WTC11 (cell line): ENCODE data around the gene DDX20. TPM values are rescaled to one million over a fixed set of nuclear protein-coding genes. Genes with fewer than 3 reads are reported as not detected.

Experiments used
- ATAC-seq: fragments of 200-7000 bp; cut with Tn5 transposase; 2 replicates; pipeline ENCODE4 v1.10.0; 2021; ENCODE audit warnings: mild to moderate bottlenecking, moderate library complexity
- CTCF ChIA-PET: fragments of 300-600 bp; sonication (Branson Sonifier 250); formaldehyde crosslinking; loops from one replicate; lab custom pipeline; 2021; ENCODE audit warnings: antibody characterized with exemption; lab: Charles Lee
- POLR2A ChIA-PET: fragments of 350-600 bp; sonication (Branson Sonifier 250); formaldehyde crosslinking; loops from one replicate; lab custom pipeline; 2021; ENCODE audit warnings: antibody characterized with exemption; lab: Charles Lee
- DNase-seq: peaks from one replicate; pipeline ENCODE4 v3.0.0; 2021; ENCODE audit warnings: low spot score
- H3K27ac Mint-ChIP-seq: 2 replicates; pipeline ENCODE4 v1.8.0; 2021; ENCODE audit warnings: mixed read lengths
- H3K27me3 Mint-ChIP-seq: 2 replicates; pipeline ENCODE4 v1.8.0; 2021; ENCODE audit warnings: low read depth, mild to moderate bottlenecking, moderate library complexity, mixed read lengths
- H3K36me3 Mint-ChIP-seq: 2 replicates; pipeline ENCODE4 v1.8.0; 2021; ENCODE audit warnings: mixed read lengths
- H3K4me1 Mint-ChIP-seq: 2 replicates; pipeline ENCODE4 v1.8.0; 2022; ENCODE audit warnings: mixed read lengths
- H3K4me3 Mint-ChIP-seq: 2 replicates; pipeline ENCODE4 v1.8.0; 2021; ENCODE audit warnings: mild to moderate bottlenecking, moderate library complexity, mixed read lengths
- H3K9me3 Mint-ChIP-seq: 2 replicates; pipeline ENCODE4 v1.8.0; 2021; ENCODE audit warnings: mixed read lengths
- CREB1 ChIP-seq: sonication (generic); formaldehyde crosslinking; IDR thresholded peaks from 2 replicates; pipeline ENCODE4 v1.8.0; 2023; ENCODE audit warnings: mild to moderate bottlenecking, missing genetic modification reagents
- FOXJ3 ChIP-seq: sonication (generic); formaldehyde crosslinking; IDR thresholded peaks from 2 replicates; pipeline ENCODE4 v1.9.0; 2021; ENCODE audit warnings: missing genetic modification reagents, mild to moderate bottlenecking, borderline replicate concordance
- HMGA2 ChIP-seq: fragments of 250-450 bp; sonication (Bioruptor Pico); IDR thresholded peaks from 2 replicates; pipeline ENCODE4 v1.4.0; 2021; ENCODE audit warnings: mild to moderate bottlenecking, moderate library complexity
- IRF2 ChIP-seq: sonication (generic); formaldehyde crosslinking; IDR thresholded peaks from 2 replicates; pipeline ENCODE4 v1.8.0; 2022; ENCODE audit warnings: low read depth, missing genetic modification reagents, borderline replicate concordance
- MXD4 ChIP-seq: fragments of 250-450 bp; sonication (Bioruptor Pico); IDR thresholded peaks from 2 replicates; pipeline ENCODE4 v1.8.0; 2021; ENCODE audit warnings: mild to moderate bottlenecking, moderate library complexity, borderline replicate concordance
- NR3C1 ChIP-seq: sonication (generic); formaldehyde crosslinking; conservative IDR thresholded peaks from 2 replicates; pipeline ENCODE4 v1.8.1; 2023; ENCODE audit warnings: low read depth, mild to moderate bottlenecking, missing genetic modification reagents
- OVOL2 ChIP-seq: fragments of 250-450 bp; sonication (Bioruptor Pico); IDR thresholded peaks from 2 replicates; pipeline ENCODE4 v1.9.0; 2021; ENCODE audit warnings: mild to moderate bottlenecking, borderline replicate concordance
- RORB ChIP-seq: fragments of 250-450 bp; sonication (Bioruptor Pico); IDR thresholded peaks from 2 replicates; pipeline ENCODE4 v1.9.0; 2021; ENCODE audit warnings: mild to moderate bottlenecking
- SMAD3 ChIP-seq: sonication (generic); formaldehyde crosslinking; IDR thresholded peaks from 2 replicates; pipeline ENCODE4 v1.8.0; 2022; ENCODE audit warnings: missing genetic modification reagents, mild to moderate bottlenecking, borderline replicate concordance
- TEAD1 ChIP-seq: sonication (generic); formaldehyde crosslinking; IDR thresholded peaks from 2 replicates; pipeline ENCODE4 v1.8.0; 2022; ENCODE audit warnings: mild to moderate bottlenecking, missing genetic modification reagents
- ZNF416 ChIP-seq: fragments of 250-450 bp; sonication (Bioruptor Pico); IDR thresholded peaks from 2 replicates; pipeline ENCODE4 v1.9.0; 2021; ENCODE audit warnings: mild to moderate bottlenecking, inconsistent platforms
- total RNA-seq: library from RNA; stranded (reverse); gene quantifications from 3 replicates; pipeline ENCODE4 v1.2.3, GENCODE V29; 2021
- TF ChIP-seq, protein P1 (sequence below): fragments of 250-450 bp; sonication (Bioruptor Pico); IDR thresholded peaks from 2 replicates; pipeline ENCODE4 v1.9.0; 2021; ENCODE audit warnings: mild to moderate bottlenecking, borderline replicate concordance
- TF ChIP-seq, protein P2 (sequence below): sonication (generic); formaldehyde crosslinking; IDR thresholded peaks from 2 replicates; pipeline ENCODE4 v1.8.1; 2023; ENCODE audit warnings: mild to moderate bottlenecking, missing genetic modification reagents
- TF ChIP-seq, protein P3 (sequence below): sonication (generic); formaldehyde crosslinking; IDR thresholded peaks from 2 replicates; pipeline ENCODE4 v1.8.1; 2022; ENCODE audit warnings: mild to moderate bottlenecking, missing genetic modification reagents, moderate library complexity, borderline replicate concordance
- TF ChIP-seq, protein P4 (sequence below): sonication (generic); formaldehyde crosslinking; IDR thresholded peaks from 2 replicates; pipeline ENCODE4 v1.8.0; 2023; ENCODE audit warnings: missing genetic modification reagents, mild to moderate bottlenecking, borderline replicate concordance
- TF ChIP-seq, protein P5 (sequence below): sonication (generic); formaldehyde crosslinking; conservative IDR thresholded peaks from 2 replicates; pipeline ENCODE4 v1.8.1; 2023; ENCODE audit warnings: mild to moderate bottlenecking, low read depth, missing genetic modification reagents, moderate library complexity
- TF ChIP-seq, protein P6 (sequence below): sonication (generic); formaldehyde crosslinking; IDR thresholded peaks from 2 replicates; pipeline ENCODE4 v1.8.1; 2022; ENCODE audit warnings: missing genetic modification reagents, borderline replicate concordance
- TF ChIP-seq, protein P7 (sequence below): sonication (generic); formaldehyde crosslinking; IDR thresholded peaks from 2 replicates; pipeline ENCODE4 v1.8.1; 2022; ENCODE audit warnings: low read depth, missing genetic modification reagents, borderline replicate concordance

Gene DDX20
- total RNA-seq, 1 experiment from 2014 or later, result 19.3 TPM

DNA sequence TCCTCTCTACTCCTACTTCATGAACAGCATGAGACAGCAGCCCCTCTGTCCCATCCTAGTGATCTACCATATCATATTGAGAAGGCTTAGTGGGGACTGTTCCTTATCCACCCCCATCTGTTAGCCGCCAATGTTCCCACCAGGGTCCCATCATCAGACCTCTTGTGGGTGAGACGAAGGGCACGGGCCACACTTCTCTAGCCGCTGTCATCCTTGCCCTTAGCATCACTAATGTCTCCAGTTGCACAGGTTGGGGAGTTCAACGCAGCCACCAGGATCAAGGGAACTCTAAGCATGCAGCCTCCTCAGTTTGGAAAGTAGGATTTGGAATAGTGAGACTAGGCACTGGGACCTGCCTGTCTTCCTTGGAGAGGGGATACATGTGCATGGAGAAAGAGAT, 36.6 kb upstream of the DDX20 start:
- TF ChIP-seq, protein P1, sequence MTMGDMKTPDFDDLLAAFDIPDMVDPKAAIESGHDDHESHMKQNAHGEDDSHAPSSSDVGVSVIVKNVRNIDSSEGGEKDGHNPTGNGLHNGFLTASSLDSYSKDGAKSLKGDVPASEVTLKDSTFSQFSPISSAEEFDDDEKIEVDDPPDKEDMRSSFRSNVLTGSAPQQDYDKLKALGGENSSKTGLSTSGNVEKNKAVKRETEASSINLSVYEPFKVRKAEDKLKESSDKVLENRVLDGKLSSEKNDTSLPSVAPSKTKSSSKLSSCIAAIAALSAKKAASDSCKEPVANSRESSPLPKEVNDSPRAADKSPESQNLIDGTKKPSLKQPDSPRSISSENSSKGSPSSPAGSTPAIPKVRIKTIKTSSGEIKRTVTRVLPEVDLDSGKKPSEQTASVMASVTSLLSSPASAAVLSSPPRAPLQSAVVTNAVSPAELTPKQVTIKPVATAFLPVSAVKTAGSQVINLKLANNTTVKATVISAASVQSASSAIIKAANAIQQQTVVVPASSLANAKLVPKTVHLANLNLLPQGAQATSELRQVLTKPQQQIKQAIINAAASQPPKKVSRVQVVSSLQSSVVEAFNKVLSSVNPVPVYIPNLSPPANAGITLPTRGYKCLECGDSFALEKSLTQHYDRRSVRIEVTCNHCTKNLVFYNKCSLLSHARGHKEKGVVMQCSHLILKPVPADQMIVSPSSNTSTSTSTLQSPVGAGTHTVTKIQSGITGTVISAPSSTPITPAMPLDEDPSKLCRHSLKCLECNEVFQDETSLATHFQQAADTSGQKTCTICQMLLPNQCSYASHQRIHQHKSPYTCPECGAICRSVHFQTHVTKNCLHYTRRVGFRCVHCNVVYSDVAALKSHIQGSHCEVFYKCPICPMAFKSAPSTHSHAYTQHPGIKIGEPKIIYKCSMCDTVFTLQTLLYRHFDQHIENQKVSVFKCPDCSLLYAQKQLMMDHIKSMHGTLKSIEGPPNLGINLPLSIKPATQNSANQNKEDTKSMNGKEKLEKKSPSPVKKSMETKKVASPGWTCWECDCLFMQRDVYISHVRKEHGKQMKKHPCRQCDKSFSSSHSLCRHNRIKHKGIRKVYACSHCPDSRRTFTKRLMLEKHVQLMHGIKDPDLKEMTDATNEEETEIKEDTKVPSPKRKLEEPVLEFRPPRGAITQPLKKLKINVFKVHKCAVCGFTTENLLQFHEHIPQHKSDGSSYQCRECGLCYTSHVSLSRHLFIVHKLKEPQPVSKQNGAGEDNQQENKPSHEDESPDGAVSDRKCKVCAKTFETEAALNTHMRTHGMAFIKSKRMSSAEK (CRISPR knock-in tag), result no peak
- TF ChIP-seq SMAD3 (no peak), CREB1 (CRISPR knock-in tag) (no peak), NR3C1 (CRISPR knock-in tag) (no peak), ZNF416 (CRISPR knock-in tag) (no peak), RORB (CRISPR knock-in tag) (no peak), FOXJ3 (CRISPR knock-in tag) (no peak), HMGA2 (no peak), OVOL2 (CRISPR knock-in tag) (no peak), TEAD1 (no peak), IRF2 (CRISPR knock-in tag) (no peak), MXD4 (CRISPR knock-in tag) (no peak)
- TF ChIP-seq, protein P2, sequence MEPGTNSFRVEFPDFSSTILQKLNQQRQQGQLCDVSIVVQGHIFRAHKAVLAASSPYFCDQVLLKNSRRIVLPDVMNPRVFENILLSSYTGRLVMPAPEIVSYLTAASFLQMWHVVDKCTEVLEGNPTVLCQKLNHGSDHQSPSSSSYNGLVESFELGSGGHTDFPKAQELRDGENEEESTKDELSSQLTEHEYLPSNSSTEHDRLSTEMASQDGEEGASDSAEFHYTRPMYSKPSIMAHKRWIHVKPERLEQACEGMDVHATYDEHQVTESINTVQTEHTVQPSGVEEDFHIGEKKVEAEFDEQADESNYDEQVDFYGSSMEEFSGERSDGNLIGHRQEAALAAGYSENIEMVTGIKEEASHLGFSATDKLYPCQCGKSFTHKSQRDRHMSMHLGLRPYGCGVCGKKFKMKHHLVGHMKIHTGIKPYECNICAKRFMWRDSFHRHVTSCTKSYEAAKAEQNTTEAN (CRISPR knock-in tag), result no peak
- TF ChIP-seq, protein P3, sequence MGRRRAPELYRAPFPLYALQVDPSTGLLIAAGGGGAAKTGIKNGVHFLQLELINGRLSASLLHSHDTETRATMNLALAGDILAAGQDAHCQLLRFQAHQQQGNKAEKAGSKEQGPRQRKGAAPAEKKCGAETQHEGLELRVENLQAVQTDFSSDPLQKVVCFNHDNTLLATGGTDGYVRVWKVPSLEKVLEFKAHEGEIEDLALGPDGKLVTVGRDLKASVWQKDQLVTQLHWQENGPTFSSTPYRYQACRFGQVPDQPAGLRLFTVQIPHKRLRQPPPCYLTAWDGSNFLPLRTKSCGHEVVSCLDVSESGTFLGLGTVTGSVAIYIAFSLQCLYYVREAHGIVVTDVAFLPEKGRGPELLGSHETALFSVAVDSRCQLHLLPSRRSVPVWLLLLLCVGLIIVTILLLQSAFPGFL (CRISPR knock-in tag), result no peak
- TF ChIP-seq, protein P4, sequence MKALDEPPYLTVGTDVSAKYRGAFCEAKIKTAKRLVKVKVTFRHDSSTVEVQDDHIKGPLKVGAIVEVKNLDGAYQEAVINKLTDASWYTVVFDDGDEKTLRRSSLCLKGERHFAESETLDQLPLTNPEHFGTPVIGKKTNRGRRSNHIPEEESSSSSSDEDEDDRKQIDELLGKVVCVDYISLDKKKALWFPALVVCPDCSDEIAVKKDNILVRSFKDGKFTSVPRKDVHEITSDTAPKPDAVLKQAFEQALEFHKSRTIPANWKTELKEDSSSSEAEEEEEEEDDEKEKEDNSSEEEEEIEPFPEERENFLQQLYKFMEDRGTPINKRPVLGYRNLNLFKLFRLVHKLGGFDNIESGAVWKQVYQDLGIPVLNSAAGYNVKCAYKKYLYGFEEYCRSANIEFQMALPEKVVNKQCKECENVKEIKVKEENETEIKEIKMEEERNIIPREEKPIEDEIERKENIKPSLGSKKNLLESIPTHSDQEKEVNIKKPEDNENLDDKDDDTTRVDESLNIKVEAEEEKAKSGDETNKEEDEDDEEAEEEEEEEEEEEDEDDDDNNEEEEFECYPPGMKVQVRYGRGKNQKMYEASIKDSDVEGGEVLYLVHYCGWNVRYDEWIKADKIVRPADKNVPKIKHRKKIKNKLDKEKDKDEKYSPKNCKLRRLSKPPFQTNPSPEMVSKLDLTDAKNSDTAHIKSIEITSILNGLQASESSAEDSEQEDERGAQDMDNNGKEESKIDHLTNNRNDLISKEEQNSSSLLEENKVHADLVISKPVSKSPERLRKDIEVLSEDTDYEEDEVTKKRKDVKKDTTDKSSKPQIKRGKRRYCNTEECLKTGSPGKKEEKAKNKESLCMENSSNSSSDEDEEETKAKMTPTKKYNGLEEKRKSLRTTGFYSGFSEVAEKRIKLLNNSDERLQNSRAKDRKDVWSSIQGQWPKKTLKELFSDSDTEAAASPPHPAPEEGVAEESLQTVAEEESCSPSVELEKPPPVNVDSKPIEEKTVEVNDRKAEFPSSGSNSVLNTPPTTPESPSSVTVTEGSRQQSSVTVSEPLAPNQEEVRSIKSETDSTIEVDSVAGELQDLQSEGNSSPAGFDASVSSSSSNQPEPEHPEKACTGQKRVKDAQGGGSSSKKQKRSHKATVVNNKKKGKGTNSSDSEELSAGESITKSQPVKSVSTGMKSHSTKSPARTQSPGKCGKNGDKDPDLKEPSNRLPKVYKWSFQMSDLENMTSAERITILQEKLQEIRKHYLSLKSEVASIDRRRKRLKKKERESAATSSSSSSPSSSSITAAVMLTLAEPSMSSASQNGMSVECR (CRISPR knock-in tag), result no peak
- TF ChIP-seq, protein P5, sequence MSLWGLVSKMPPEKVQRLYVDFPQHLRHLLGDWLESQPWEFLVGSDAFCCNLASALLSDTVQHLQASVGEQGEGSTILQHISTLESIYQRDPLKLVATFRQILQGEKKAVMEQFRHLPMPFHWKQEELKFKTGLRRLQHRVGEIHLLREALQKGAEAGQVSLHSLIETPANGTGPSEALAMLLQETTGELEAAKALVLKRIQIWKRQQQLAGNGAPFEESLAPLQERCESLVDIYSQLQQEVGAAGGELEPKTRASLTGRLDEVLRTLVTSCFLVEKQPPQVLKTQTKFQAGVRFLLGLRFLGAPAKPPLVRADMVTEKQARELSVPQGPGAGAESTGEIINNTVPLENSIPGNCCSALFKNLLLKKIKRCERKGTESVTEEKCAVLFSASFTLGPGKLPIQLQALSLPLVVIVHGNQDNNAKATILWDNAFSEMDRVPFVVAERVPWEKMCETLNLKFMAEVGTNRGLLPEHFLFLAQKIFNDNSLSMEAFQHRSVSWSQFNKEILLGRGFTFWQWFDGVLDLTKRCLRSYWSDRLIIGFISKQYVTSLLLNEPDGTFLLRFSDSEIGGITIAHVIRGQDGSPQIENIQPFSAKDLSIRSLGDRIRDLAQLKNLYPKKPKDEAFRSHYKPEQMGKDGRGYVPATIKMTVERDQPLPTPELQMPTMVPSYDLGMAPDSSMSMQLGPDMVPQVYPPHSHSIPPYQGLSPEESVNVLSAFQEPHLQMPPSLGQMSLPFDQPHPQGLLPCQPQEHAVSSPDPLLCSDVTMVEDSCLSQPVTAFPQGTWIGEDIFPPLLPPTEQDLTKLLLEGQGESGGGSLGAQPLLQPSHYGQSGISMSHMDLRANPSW (CRISPR knock-in tag), result no peak
- TF ChIP-seq, protein P6, sequence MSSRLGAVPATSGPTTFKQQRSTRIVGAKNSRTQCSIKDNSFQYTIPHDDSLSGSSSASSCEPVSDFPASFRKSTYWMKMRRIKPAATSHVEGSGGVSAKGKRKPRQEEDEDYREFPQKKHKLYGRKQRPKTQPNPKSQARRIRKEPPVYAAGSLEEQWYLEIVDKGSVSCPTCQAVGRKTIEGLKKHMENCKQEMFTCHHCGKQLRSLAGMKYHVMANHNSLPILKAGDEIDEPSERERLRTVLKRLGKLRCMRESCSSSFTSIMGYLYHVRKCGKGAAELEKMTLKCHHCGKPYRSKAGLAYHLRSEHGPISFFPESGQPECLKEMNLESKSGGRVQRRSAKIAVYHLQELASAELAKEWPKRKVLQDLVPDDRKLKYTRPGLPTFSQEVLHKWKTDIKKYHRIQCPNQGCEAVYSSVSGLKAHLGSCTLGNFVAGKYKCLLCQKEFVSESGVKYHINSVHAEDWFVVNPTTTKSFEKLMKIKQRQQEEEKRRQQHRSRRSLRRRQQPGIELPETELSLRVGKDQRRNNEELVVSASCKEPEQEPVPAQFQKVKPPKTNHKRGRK, result no peak
- TF ChIP-seq, protein P7, sequence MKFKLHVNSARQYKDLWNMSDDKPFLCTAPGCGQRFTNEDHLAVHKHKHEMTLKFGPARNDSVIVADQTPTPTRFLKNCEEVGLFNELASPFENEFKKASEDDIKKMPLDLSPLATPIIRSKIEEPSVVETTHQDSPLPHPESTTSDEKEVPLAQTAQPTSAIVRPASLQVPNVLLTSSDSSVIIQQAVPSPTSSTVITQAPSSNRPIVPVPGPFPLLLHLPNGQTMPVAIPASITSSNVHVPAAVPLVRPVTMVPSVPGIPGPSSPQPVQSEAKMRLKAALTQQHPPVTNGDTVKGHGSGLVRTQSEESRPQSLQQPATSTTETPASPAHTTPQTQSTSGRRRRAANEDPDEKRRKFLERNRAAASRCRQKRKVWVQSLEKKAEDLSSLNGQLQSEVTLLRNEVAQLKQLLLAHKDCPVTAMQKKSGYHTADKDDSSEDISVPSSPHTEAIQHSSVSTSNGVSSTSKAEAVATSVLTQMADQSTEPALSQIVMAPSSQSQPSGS (CRISPR knock-in tag), result no peak
- Mint-ChIP-seq H3K27me3 (no peaks in the 10 kb centered on the region), H3K9me3 (no peaks in the 10 kb centered on the region), H3K36me3 (no peaks in the 10 kb centered on the region), H3K4me1 (peaks cover 41% of the 10 kb centered on the region), H3K27ac (no peak overlapping the region), H3K4me3 (no peak overlapping the region)
- ATAC-seq (no peak), DNase-seq (no peak)
- CTCF ChIA-PET, result interaction anchor here (1.2 to 2.5 kb wide), 4 partner anchors 28 to 237 kb away, joined by 3 to 12 read pairs (median 8); no protein-coding TSS in a partner anchor
- POLR2A ChIA-PET, result no interaction called here
